Colonic mucosa (tissue), 4 donors: ENCODE results near the gene BCL11B. TPM values are rescaled to one million over a fixed set of nuclear protein-coding genes. Genes with fewer than 3 reads are reported as not detected.

Experiments
- DNase-seq: peaks from one replicate; pipeline ENCODE4 v3.0.0-alpha.2; 2020
- H3K27ac ChIP-seq: fragments of 200-600 bp; one replicate; pipeline ENCODE4 v1.8.0; 2021
- H3K27me3 ChIP-seq: fragments of 200-600 bp; one replicate; pipeline ENCODE4 v1.8.0; 2021
- H3K36me3 ChIP-seq: fragments of 200-600 bp; one replicate; pipeline ENCODE4 v1.8.0; 2021
- H3K4me1 ChIP-seq: fragments of 200-600 bp; one replicate; pipeline ENCODE4 v1.8.0; 2021; ENCODE audit warnings: mild to moderate bottlenecking
- H3K4me3 ChIP-seq: fragments of 200-600 bp; one replicate; pipeline ENCODE4 v1.8.0; 2021
- H3K9ac ChIP-seq, 2 donors: one replicate each; pipeline ENCODE4 v1.7.0; 2013; ENCODE audit warnings: control low read depth in 2 of 2, low read depth in 2 of 2, low read length in 2 of 2
- H3K9me3 ChIP-seq: fragments of 200-600 bp; one replicate; pipeline ENCODE4 v1.8.0; 2021
- intact Hi-C: fragments of 100-400 bp; cut with DNase I; formaldehyde crosslinking; loops from one replicate; pipeline ENCODE4 v1.14.1; 2022
- total RNA-seq, 2 donors: library from RNA; stranded (reverse); fragmentation: NEBNext Ultra II Directional in 1 of 2; extraction: Animal tissue kit (Norgen Biotek cat#: 25700) in 1 of 2; gene quantifications; one replicate each; pipeline ENCODE4 v1.2.1, GENCODE V29; 2021
- TF ChIP-seq, protein P1 (sequence below): fragments of 200-600 bp; IDR thresholded peaks from one replicate; pipeline ENCODE4 v1.8.0; 2022; ENCODE audit warnings: antibody characterized with exemption, mild to moderate bottlenecking
- donor health status: healthy.
- donor health status: DM: no; HTN: no; CAD: no.
- donor health status: DM: no; HTN: no; CAD: no.

The BCL11B gene
- total RNA-seq, 2 donors from 2014 or later: 5.6 to 10.4 TPM

DNA sequence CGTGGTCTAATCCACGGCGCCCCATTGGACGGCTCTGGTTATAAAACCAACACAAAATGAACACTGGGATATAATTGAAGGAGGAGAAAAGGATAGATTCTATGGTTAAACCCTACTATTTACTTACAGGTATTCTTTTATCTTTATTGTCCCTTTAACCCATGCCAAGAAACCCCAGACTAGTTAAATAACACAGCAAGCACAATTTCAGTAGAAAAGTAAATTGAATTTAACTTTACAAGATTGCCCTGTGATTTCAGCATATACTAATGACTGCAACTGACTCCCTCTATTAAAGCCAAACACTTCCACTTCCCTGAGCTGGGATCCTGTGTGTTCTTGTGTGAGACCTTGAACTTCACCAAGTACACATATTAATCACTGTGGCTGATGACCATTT, 45.3 kb downstream of the BCL11B start:
- Histone ChIP-seq H3K27ac (no peak overlapping the region), H3K36me3 (no peaks in the 10 kb centered on the region), H3K4me1 (no peaks in the 10 kb centered on the region), H3K4me3 (no peak overlapping the region), H3K27me3 (no peaks in the 10 kb centered on the region), H3K9me3 (no peaks in the 10 kb centered on the region), H3K9ac (no peak overlapping the region)
- intact Hi-C loops: no loop called here
- TF ChIP-seq, protein P1, sequence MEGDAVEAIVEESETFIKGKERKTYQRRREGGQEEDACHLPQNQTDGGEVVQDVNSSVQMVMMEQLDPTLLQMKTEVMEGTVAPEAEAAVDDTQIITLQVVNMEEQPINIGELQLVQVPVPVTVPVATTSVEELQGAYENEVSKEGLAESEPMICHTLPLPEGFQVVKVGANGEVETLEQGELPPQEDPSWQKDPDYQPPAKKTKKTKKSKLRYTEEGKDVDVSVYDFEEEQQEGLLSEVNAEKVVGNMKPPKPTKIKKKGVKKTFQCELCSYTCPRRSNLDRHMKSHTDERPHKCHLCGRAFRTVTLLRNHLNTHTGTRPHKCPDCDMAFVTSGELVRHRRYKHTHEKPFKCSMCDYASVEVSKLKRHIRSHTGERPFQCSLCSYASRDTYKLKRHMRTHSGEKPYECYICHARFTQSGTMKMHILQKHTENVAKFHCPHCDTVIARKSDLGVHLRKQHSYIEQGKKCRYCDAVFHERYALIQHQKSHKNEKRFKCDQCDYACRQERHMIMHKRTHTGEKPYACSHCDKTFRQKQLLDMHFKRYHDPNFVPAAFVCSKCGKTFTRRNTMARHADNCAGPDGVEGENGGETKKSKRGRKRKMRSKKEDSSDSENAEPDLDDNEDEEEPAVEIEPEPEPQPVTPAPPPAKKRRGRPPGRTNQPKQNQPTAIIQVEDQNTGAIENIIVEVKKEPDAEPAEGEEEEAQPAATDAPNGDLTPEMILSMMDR: no peak
- no peak for DNase-seq

GRCh38 chr14:99225436-99226203, 46.4 kb downstream of the BCL11B start:
- DNase-seq: no peak
- Histone ChIP-seq H3K9ac (no peak overlapping the region), H3K27me3 (no peaks in the 10 kb centered on the region), H3K9me3 (no peaks in the 10 kb centered on the region), H3K4me3 (no peak overlapping the region), H3K4me1 (no peaks in the 10 kb centered on the region), H3K36me3 (no peaks in the 10 kb centered on the region), H3K27ac (no peak overlapping the region)
- TF ChIP-seq, protein P1: no peak
- intact Hi-C loops: no loop called here

DNA sequence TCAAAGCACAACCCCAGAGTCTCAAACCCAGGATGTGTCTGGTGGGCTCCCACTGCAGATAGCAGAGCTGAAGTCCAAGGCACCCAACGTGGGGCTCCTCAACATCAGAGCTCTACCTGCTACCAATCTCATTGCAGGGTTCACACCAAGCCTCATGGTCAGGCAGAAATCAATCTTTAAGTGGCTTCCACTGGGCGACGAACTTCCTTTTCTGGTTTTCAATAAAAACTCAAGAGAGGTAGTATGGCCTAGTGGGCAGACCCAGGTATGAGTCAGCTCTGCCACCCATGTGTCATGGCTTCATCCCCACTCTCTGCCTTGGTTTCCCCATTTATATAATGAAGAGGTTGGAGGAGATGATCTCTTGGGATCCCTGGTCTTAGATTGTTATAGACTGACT, 47.0 kb downstream of the BCL11B start:
- Histone ChIP-seq H3K27ac (no peak overlapping the region), H3K27me3 (no peaks in the 10 kb centered on the region), H3K36me3 (no peaks in the 10 kb centered on the region), H3K9me3 (no peaks in the 10 kb centered on the region), H3K4me3 (no peak overlapping the region), H3K4me1 (no peaks in the 10 kb centered on the region), H3K9ac (no peak overlapping the region)
- no peak for DNase-seq
- intact Hi-C loops: no loop called here
- TF ChIP-seq, protein P1: no peak

DNA sequence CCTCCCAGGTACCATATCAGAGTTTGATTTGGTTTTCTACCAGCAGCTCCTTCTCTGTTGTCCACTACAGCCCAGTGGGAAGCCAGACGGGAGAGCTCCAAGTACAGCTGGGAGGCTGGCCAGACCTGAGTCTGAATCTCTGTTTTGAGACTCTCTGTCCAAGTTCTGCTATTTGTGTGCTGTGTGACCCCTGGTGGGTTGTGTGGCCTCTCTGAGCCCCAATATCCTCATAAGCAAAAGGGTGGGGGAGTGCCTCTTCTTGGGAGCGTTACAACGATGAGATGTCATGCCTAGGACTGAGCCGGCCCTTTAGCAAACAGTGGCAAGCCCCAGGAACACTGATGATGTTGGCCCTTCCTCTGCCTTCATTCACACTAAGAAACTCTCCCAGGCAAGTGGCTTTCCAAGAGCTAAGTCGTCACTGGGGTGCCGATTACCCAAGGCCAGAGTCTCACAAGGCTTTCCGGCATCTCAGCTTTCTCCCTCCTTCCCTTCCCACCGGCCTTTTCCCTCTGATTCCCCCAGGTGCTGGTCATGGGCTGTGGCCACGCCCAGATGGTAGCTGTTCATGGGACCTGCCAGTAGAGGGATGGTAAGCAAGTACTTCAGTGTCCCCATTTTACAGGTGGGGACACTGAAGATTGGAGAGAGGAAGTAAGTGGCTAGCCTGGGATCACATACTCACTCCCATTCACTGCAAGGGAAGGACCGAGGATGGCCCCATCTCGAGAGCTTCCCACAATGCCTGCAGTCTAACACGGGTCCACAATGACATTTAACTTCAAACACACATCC, 47.7 kb downstream of the BCL11B start:
- H3K36me3 ChIP-seq: no peaks in the 10 kb centered on the region
- intact Hi-C loops: no loop called here
- H3K27me3 ChIP-seq: no peaks in the 10 kb centered on the region
- H3K4me1 ChIP-seq: no peaks in the 10 kb centered on the region
- H3K4me3 ChIP-seq: no peak overlapping the region
- no peaks in the 10 kb centered on the region for H3K9me3 ChIP-seq
- no peak for DNase-seq
- TF ChIP-seq, protein P1: no peak
- no peak overlapping the region for H3K9ac ChIP-seq
- no peak overlapping the region for H3K27ac ChIP-seq

- TF ChIP-seq, protein P1: no peak
- DNase-seq: no peak
These were observed 50.6 kb downstream of the BCL11B start for GRCh38 chr14:99221445-99221844.

More at GRCh38 chr14:99221445-99221844, 50.6 kb downstream of the BCL11B start:
- Histone ChIP-seq H3K27me3 (no peaks in the 10 kb centered on the region), H3K9ac (no peak overlapping the region), H3K9me3 (no peaks in the 10 kb centered on the region), H3K4me3 (no peak overlapping the region), H3K27ac (no peak overlapping the region), H3K36me3 (no peaks in the 10 kb centered on the region), H3K4me1 (no peaks in the 10 kb centered on the region)
- intact Hi-C loops: no loop called here
